NCI-H1105 treated with DMSO at 0.1 percent for 48 hours (cell line): Measurements from ENCODE around the gene ACAP3.

Experiments used
- DNase-seq: peaks from one replicate; lab custom pipeline; 2025; lab: John Stamatoyannopoulos, UW

ACAP3 gene

DNA sequence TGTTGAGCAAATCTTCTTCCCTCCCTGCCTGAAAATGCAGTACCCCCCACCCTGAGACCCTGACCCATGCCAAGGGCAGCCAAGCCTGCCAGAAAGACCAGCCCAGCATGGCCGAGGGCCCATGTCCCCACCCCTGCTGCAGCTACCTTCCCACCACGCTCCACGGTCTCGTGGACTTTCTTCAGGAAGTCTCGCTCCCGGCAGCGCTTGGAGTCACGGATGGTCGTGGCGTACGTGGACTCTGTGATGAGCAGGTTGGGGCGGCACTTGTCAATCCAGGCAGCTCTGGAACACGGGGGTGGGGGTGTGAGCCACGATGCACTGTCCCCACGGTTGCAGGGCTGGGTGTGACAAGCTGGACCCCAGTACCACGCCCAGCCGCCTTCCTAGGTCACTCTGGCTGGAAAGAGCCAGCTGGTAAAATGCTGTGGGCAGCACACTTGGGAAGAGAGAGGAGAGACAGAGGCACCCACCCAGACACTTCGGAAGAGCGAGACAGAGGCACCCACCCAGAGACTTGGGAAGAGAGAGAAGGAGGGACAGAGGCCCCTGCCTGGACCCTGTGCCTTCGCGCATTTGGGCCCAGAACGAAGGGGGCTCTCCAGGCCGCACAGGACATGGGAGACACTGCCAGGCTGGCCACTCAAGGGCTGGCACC is 7.1 kb upstream of the ACAP3 start:
- DNase-seq = no peak

DNA sequence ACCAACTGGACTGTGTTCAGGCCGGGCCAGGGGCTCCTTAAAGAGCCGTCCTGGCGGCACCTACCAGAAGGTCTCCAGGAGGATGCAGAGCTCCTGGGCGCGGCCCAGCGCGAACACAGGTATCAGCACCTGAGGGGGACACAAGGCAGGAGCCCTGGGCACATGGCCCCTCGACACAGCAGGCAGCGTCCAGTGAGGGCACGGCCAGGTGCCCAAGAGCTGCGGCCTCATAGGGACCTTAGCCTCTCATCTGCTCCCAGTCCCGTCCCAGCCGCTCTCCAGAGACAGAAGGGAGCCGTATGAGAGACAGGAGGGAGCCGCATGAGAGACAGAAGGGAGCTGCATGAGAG is 6.5 kb upstream of the ACAP3 start:
- no peak for DNase-seq

DNA sequence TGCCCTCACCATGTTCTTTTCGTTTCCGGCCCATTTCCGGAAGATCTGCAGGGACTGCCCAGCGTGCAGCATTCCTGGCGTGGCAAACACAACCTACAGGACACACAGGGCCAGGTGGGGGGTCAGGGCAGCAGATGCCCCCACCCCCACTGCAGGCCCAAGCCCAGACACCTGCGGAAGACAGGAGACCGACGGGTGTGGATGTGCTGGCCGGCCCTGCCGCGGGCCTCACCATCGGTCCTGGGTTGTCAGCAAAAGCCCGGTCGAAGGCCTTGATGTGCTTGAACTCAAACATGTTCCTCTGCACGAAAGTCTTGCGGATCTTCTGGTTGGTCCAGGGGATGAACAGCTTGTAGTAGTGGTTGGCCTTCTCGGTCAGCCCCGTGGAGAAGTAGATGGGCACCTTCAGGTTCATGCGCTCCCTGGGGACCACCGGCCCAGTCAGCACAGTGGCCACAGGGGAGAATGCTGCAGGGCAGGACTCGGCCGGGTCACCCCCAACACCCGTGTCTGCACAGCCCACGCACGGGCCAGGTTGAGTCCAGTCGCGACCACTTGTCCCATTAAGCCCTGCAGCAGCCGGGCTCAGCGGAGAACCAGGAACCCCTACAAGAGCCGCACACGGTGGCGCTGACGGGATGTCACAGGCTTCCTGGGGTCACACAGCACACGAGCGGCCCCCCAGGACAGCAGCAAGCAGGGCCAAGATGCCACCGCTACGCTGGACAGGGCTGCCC is 5.9 kb upstream of the ACAP3 start:
- no peak for DNase-seq

DNA sequence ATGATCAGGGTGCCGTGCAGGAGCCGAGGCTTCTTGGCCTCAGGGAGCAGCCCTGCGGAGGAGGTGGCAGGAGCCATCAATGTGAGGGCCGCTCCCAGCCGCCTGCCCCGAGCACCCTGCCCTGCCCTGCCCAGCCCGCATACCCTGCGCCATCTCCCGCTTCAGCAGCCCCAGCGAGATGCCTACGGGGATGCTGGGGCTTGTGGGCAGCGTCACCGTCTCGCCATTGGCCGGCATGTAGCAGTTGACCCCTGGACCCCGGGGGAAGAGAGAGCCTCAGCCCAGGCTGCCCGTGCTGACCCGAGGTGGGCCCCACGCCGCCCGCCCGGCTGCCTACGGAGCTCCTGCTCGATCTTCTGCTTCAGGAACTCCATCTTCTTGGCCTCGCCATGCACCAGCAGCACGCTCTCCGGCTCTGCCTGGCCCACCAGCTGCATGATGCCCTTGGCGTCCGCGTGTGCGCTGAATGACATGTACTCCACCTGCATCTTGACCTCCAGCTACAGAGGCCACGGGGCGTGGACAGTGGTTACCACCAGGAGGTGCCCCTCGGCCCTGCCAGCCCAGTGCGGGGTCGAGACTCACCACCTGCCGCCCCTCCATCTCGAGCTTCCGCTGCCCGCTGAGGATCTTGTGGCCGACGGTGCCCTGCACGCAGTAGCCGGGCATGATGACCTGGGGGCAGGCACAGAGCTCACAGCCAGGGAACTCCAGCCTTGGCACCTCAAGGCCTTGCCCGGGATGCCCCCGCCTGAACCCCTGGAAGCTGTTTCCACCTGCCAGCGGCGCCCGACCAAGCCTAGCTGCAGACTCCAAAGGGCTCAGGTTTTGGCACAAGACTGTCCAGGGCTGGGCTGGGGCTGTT is 5.0 kb upstream of the ACAP3 start:
- no peak for DNase-seq

DNA sequence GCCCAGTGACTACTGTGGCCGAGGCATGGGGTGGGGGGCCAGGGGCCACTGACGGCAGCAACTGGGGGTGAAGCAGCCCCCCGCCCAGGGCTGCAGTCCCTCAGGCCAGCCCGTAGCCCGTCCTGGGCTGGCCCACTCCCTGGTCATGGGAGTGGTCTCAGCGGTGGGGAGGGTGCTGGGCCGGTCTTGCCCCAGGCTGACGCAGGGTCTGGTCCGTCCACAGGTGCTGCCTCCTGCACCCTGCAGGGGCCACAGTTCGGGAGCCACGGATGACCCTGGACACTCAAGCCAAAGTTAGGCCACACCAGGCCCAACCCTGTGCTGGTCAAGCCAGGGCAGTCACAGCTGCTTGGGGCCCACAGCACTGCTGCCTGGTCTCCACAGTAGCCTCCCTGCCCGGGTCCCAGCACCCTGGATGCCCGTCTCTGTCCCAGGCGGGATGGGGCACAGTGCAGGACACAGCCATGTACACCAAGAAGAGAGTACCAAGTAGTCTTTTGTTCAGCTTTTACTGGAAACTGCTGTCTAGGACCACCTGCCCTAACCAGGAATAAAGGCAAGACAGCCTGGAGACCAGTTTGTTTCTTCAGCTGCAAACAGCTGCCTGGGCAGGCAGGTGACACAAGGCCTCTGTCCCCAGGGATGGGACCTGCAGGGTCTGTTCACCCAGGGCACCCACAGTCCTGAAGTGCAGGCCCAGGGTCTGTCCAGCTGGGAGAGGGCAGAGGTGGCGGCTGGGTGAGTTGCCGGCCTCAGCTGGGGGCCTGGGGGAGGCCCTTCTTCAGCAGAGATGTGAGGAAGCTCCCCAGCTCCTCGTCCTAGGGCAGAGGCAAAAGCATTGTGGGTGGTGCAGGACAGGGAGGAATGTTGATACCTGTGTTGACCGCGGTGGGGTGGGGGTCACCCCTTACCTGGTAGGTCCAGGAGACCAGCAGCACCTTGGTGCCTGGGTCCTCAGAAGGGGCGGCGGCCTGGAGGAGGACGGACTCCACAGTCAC is 3.7 kb upstream of the ACAP3 start:
- no peak for DNase-seq

DNA sequence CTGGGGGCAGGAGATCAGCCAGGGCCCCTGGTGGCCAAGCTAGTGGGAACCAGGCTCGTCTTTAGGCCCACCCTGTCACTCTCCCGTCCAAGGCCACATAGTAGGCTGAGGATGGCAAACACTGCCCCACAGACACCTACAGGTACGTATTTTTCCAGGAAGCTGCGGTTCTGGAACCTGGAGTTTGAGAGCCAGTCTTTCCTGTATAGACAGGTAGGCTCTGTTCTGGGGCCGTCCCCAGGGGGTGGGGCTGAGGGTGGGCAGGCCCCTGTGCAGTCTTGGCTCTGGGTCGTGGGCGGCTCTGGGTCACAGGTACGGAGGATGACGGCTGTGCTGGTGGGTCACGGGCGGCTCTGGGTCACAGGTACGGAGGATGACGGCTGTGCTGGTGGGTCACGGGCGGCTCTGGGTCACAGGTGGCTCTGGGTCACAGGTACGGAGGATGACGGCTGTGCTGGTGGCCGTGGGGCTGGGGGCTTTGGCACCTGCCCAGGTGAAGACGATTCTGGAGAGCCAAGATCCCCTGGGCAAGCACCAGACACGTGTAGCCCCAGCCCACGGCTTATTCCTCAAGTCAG is 2.8 kb upstream of the ACAP3 start:
- DNase-seq = no peak

DNA sequence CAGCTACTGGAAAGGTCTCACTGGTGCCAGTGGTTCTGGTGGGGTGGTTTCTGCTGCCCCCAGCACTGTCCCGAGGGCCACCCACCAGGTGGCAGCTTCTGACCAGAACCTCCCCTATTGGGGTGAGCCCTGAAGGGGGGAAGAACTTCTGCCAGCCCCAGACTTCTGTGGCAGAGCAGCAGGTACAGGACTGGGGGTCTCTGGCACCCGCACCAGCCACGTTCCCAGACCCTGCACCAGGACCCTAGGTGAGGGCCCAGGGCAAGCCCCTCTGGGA is 2.3 kb upstream of the ACAP3 start:
- no peak for DNase-seq

DNA sequence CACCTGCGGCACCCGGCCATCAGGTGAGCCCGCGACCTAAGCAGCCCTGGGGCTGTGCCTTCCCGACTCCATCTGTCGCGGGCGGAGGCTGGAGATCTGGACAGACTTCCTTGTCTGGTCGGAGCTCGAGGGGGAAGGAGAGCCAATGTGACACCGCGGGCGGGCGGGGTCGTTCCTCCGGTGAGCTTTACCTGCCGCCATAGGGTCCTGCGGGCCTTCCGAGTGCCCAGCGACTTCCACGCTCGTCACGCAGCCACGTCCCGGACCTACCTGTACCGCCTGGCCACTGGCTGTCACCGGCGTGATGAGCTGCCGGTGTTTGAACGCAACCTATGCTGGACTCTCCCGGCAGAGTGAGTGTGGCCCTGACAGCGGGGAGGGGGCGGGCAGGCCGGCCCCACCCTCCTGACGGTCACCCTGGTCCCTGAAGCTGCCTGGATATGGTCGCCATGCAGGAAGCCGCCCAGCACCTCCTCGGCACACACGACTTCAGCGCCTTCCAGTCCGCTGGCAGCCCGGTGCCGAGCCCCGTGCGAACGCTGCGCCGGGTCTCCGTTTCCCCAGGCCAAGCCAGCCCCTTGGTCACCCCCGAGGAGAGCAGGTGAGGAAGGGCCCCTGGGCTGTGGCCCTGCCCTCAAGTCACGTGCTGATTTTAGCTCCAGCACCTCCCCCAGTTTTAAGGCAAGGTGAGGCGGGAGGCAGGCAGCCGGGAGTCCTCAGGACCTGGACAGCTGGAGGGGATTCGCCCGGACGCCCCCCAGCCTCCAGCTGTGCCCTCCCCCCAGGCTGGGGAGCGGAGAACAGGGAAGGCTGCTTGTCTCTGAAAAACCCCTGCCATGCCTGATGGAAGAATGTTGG is 1.8 kb upstream of the ACAP3 start:
- peak; percentile 17 for DNase-seq

DNA sequence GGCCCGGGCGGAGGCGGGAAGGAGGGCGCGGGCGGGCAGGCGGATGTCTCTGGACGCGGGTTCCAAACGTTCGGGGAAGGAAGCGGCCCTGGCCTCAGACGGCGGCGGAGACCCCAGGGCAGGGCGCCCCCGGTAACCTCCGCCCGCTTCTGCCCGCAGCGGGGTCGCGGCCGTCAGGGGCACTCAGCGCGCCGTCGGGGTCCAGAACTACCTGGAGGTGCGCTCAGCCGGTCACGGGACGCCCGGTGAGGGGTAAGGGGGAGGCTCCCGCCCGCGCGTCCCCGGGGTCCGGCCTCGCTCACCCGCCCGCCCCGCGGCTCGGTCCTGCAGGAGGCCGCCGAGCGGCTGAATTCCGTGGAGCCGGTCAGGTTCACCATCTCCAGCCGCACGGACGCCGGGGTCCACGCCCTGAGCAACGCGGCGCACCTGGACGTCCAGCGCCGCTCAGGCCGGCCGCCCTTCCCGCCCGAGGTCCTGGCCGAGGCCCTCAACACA is 1.1 kb upstream of the ACAP3 start:
- DNase-seq = no peak

DNA sequence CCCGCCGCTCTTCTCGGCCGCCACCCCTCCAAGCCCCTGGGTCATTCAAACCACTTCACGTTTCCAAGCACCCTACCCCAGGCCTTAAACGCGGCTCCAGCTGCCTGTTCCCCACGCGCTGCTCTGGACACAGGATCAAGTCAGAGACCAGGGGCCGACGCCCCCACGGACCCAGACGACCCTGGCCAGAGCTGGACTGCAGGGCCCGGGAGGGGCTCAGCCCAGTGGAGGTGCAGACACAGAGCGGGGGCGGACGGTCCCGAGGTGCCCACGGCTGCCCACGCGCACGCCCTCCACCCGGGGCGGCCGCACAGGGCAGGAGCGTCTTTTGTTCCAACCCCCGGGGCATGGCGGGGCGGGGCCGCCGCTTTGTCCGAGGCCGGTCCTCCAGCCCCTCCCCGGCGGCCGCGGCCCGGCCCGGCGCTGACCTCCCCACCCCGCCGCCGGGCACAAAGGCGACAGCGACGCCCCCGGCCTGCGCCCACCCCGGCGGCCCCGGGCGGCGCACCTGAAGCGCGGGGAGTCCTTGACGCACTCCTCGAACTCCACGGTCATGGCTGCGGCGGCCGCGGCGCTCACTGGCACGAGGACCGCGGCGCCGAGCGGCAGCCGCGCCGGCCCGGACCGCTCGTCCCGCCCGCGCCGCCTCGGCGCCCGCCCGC is 338 bp downstream of the ACAP3 start:
- no peak for DNase-seq

DNA sequence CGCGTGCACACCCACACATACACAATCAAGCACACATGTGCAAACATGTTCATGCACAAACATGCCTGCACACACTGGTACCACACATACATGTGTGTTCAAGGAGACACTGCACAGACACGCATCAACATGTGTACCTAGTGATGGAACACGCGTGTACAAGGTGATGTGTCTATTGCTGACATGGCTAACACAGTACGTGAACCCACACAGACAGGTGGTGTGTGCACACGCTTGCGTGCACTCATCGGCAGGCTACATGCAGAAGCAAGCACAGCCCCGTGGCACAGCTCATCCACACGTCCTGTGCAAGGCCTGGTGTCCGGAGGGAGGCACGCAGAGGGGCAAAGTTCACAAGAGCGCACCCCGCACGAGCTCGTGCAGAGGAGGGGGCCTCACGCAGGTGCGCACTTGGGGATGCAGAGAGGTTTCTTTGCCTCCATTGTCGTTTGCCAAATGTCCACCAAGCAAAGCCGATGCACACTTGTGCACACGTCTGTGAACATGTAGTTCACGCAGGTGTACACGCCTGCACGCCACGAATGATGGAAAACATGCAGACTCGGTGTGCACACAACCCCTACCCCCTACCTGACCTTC is 969 bp downstream of the ACAP3 start:
- DNase-seq = no peak

DNA sequence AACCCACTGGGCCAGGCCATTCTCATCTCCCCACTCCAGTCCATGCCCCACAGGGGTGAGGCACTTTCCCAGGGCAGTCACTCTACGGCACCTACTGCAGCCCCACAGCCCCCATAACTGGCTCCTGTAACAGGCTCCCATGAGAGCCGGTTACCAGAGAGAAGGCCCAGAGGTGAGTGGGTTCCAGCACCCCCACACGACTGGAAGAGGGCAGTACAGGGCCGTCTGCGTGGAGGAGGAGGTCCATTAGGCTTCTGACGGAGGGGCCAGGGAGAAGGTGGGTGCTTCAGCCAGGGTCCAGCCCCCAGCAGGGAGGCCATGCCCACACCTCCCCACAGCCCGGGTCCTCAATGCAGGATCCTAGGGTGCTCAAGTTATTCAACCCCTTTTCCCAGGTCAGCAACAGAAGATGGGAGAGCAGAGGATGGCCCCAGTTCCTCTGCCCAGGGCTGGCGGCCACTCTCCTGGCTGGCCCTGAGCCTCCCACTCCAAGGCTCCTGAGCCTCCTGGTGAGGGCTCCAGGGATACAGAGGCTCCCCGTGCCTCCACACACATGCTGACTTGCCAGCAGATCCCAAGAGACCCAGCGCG is 1.6 kb downstream of the ACAP3 start:
- DNase-seq = no peak

DNA sequence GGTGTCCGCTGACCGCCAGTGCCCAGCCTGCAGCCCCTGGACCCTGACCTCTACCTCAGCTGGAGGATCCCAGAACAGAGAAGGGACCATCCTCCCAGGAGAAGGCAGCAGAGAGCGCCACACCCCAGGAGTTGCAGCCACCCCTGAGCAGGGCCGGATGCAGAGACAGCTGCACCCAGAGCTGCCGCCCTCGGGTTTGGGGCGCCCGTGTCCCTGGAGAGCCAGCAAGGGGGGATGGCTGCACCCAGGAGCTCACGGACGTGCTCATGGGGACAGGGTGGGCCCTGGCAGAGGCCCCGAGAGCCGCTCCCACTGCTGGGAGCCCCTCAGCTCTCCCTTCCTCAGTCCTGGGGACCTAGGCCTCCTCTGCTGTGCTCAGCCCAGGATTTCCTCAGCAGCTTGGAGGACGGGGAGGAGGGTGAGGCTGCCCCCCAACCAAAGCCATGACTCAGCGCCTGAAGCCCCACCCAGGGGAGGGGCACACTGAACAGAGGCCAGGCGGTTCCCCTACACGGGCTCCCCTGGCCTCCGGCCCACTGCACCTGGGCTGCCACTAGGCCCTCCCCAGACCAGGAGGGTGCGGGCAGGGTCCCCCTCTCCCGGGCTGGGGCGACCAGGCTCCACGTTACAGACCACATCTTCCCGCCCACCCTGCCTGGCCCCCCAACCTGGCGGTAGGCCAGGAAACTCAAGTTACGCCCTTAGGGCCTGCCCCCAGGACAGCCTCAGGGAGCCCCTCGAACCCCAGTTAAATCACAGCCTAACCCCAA is 2.2 kb downstream of the ACAP3 start:
- no peak for DNase-seq

DNA sequence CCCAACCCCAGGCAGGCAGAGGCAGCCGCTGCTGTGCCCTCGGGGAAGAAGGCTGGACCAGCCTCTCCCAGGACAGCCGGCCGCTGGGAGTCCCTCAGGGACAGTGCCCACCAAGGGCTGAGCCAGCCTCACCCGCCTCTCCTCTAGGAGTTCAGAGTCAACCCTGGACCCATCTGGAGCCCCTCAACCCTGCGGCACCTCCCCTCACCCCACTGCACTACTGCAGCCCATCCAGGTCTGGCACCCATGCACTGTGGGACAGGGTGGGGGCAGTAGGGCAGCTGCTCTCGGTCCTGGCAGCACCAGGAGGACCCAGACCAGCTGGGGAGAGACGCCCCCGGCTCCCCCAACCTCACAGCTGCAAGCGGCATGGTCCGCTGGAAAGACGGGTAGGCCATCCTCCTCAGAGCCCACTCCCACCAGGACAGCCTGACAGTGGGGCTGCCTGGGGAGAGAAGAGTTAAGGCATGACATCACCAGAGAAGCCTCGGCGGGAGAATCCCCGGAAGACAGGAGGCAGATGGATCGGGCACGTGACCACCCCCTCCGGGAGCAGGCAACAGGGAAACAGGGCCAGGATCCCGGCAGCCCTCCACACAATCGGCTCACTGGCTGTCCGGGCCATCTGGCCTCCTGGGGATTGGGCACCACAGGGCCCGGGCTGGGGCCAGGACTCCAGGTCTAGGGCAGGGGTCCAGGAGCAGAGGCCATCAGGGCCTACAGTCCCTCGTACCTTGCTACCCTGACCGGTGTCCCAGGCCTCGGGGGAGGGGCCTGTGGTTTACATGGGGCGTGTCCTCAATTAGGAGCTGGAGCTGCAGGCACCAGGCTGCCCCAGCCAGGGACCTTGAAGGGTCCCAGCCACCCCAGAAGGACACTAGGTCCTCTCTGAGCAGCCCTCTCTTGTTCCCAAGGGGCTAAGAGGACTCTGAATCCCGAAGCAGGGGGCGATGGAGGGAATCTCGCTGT is 3.1 kb downstream of the ACAP3 start:
- peak; percentile 53 for DNase-seq

DNA sequence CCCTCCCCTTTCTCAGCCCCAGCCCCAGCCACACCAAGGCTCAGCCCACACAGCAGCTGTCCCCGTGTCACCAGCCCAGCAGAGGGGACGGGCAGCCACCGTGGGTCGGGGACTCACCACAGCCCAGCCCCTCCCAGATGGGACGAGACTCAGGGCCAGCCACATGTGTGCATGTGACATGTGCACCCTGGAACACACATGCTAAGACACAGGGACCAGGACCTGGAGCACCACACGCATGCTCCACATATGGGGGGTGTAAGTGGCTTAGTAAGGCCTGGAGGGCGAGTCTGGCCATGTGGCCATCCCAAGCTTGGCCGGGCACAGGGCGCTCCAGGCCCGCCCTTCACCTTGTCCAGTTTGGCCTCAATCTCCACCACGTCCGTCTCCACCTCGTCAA is 4.0 kb downstream of the ACAP3 start:
- DNase-seq = no peak

DNA sequence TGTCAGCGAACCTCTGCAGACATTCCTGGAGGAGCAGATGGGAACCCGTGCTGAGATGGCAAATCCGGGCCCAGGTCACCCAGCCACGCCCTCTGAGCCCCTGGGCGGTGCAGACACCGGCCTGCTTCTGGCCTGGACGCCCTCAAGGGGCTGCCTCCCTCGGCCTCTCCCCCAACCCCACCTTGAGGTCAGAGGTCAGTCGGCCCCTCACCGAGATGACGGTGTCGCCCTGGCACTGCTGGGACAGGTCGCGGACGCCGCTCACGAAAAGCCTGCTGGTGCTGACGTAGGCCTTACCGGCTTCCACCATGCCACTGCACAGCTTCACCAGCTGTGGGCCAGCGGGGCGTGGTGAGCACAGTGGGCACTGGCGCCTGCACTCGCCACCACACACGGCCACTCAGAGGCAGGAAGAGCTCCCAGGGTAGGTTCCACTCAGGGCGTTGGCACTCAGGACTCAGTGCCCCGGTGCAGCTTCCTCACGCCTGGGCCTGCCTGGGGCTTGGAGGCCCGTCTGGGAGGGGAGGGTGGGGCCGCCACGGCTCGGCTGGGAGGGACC is 4.7 kb downstream of the ACAP3 start:
- DNase-seq = no peak

DNA sequence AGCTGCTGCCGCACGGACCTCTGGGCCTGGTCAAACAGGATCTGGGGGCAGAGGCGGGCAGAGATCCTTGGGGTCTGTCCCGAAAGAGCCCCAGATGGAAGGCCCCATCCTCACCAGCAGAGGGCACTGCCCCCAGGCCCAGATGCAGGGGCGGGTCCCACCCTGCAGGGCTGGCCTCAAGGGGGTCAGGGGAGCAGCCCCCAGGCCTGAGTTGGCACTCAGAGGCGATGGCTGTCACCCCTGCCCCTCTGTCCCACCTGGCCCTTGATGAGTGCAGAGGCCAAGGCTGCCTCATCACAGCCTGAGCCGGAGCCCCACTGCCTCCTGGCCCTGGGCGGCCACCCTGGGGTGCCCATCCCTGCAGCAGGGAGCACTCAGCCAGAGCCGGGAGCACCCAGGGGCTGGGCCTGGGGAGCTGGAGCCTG is 5.7 kb downstream of the ACAP3 start:
- DNase-seq = no peak
